IMR-90 (cell line): ENCODE measurements around the gene NADSYN1. TPM values are rescaled to one million over a fixed set of nuclear protein-coding genes. Genes with fewer than 3 reads are reported as not detected.
A peak's percentile ranks its signal among the peaks of the same experiment; 100 is the strongest.

ENCODE experiments used
- ATAC-seq: fragments of 200-7000 bp; cut with Tn5 transposase; 2 replicates; pipeline ENCODE4 v1.9.1; 2020; ENCODE audit warnings: low read depth, mild to moderate bottlenecking, moderate library complexity
- BruUV-seq: library from RNA; stranded (reverse); fragments of 400-500 nt; replicated peaks from 2 replicates; lab custom pipeline; 2021; lab: Mats Ljungman, UMichigan
- CTCF ChIA-PET: fragments of 300-600 bp; formaldehyde crosslinking; extraction: SDS; loops from one replicate; lab custom pipeline; 2021; ENCODE audit warnings: antibody characterized with exemption; lab: Yijun Ruan, JAX
- POLR2A ChIA-PET: fragments of 300-600 bp; sonication (Branson Sonifier 250); formaldehyde crosslinking; loops from one replicate; lab custom pipeline; 2022; ENCODE audit warnings: antibody characterized with exemption; ENCODE audit not compliant: unreplicated experiment; lab: Charles Lee
- DNase-seq: peaks from one replicate; pipeline ENCODE4 v3.0.0; 2013
- H2AFZ ChIP-seq: replicated peaks from 2 replicates; pipeline ENCODE3; 2013; ENCODE audit warnings: low read length, mild to moderate bottlenecking; ENCODE audit not compliant: poor library complexity
- H2AK5ac ChIP-seq: 2 replicates; pipeline ENCODE4 v1.6.1; 2013; ENCODE audit warnings: low read depth, low read length, inconsistent platforms
- H2AK9ac ChIP-seq: replicated peaks from 2 replicates; pipeline ENCODE3; 2013; ENCODE audit warnings: mild to moderate bottlenecking, low read depth, low read length, moderate library complexity; ENCODE audit not compliant: poor library complexity
- H2BK120ac ChIP-seq: 2 replicates; pipeline ENCODE4 v1.6.1; 2013; ENCODE audit warnings: low read depth, low read length, inconsistent platforms
- H2BK15ac ChIP-seq: 3 replicates; pipeline ENCODE4 v1.6.1; 2013; ENCODE audit warnings: low read depth, low read length, inconsistent platforms
- H2BK20ac ChIP-seq: 2 replicates; pipeline ENCODE4 v1.6.1; 2013; ENCODE audit warnings: low read depth, mild to moderate bottlenecking, inconsistent platforms, low read length, moderate library complexity
- H2BK5ac ChIP-seq: 2 replicates; pipeline ENCODE4 v1.6.1; 2013; ENCODE audit warnings: mild to moderate bottlenecking, low read depth, low read length, inconsistent platforms; ENCODE audit not compliant: poor library complexity, severe bottlenecking
- H3K14ac ChIP-seq: replicated peaks from 2 replicates; pipeline ENCODE4 v1.6.1; 2013; ENCODE audit warnings: low read depth, low read length, inconsistent platforms
- H3K18ac ChIP-seq: 2 replicates; pipeline ENCODE4 v1.6.1; 2013; ENCODE audit warnings: low read depth, low read length, control low read depth
- H3K23ac ChIP-seq: 2 replicates; pipeline ENCODE4 v1.6.1; 2013; ENCODE audit warnings: low read depth, low read length, inconsistent platforms
- H3K27ac ChIP-seq: 2 replicates; pipeline ENCODE4 v1.5.1; 2013; ENCODE audit warnings: mild to moderate bottlenecking, control low read depth, low read length; ENCODE audit not compliant: insufficient read depth
- H3K27me3 ChIP-seq: 2 replicates; pipeline ENCODE4 v1.6.1; 2013; ENCODE audit warnings: low read length; ENCODE audit not compliant: control insufficient read depth, insufficient read depth
- H3K36me3 ChIP-seq: 2 replicates; pipeline ENCODE4 v1.6.1; 2013; ENCODE audit warnings: low read length, mixed read lengths; ENCODE audit not compliant: control insufficient read depth, insufficient read depth
- H3K4ac ChIP-seq: 2 replicates; pipeline ENCODE4 v1.6.1; 2013; ENCODE audit warnings: low read depth, low read length, inconsistent platforms
- H3K4me1 ChIP-seq: 2 replicates; pipeline ENCODE4 v1.6.1; 2013; ENCODE audit warnings: low read length, mixed read lengths; ENCODE audit not compliant: control insufficient read depth, insufficient read depth
- H3K4me2 ChIP-seq: 2 replicates; pipeline ENCODE4 v1.6.1; 2013; ENCODE audit warnings: low read depth, mild to moderate bottlenecking, control low read depth, low read length, moderate library complexity
- H3K4me3 ChIP-seq: 2 replicates; pipeline ENCODE4 v1.5.1; 2013; ENCODE audit warnings: low read depth, mild to moderate bottlenecking, control low read depth, low read length, moderate library complexity; ENCODE audit not compliant: insufficient read depth
- H3K56ac ChIP-seq: 2 replicates; pipeline ENCODE4 v1.6.1; 2013; ENCODE audit warnings: low read length, inconsistent platforms; ENCODE audit not compliant: insufficient read depth; ENCODE audit errors: extremely low read depth
- H3K79me1 ChIP-seq, 2 experiments: 2 replicates each; pipeline ENCODE4 v1.6.1; 2013; ENCODE audit warnings: low read length in 2 of 2, inconsistent platforms in 1 of 2, low read depth in 1 of 2
- H3K9ac ChIP-seq: 2 replicates; pipeline ENCODE4 v1.6.1; 2013; ENCODE audit warnings: low read depth, low read length, control low read depth
- H3K9me1 ChIP-seq: 2 replicates; pipeline ENCODE4 v1.6.1; 2013; ENCODE audit warnings: low read length, inconsistent platforms; ENCODE audit not compliant: insufficient read depth
- H3K9me3 ChIP-seq: 2 replicates; pipeline ENCODE4 v1.6.1; 2013; ENCODE audit warnings: low read length; ENCODE audit not compliant: control insufficient read depth, insufficient read depth
- H4K20me1 ChIP-seq: 2 replicates; pipeline ENCODE4 v1.6.1; 2013; ENCODE audit warnings: low read length, inconsistent platforms; ENCODE audit not compliant: insufficient read depth
- H4K5ac ChIP-seq: 2 replicates; pipeline ENCODE4 v1.6.1; 2013; ENCODE audit warnings: mild to moderate bottlenecking, low read depth, low read length, control low read depth
- H4K8ac ChIP-seq, 2 experiments: 2 replicates each; pipeline ENCODE4 v1.6.1; 2013; ENCODE audit warnings: low read depth in 2 of 2, low read length in 2 of 2, control low read depth in 1 of 2, inconsistent platforms in 1 of 2
- H4K91ac ChIP-seq: 2 replicates; pipeline ENCODE4 v1.6.1; 2013; ENCODE audit warnings: low read depth, low read length, inconsistent platforms; ENCODE audit not compliant: insufficient read depth
- CEBPB ChIP-seq: IDR thresholded peaks from 2 replicates; pipeline ENCODE4 v1.6.1; 2012; ENCODE audit warnings: low read depth, low read length, improper control_type of control experiment
- CHD1 ChIP-seq: IDR thresholded peaks from 2 replicates; pipeline ENCODE4 v1.6.1; 2012; ENCODE audit warnings: low read depth, low read length, improper control_type of control experiment
- MAFK ChIP-seq: IDR thresholded peaks from 2 replicates; pipeline ENCODE4 v1.6.1; 2012; ENCODE audit warnings: low read depth, low read length, improper control_type of control experiment
- MAZ ChIP-seq: IDR thresholded peaks from 2 replicates; pipeline ENCODE4 v1.6.1; 2012; ENCODE audit warnings: low read depth, mild to moderate bottlenecking, low read length, improper control_type of control experiment, moderate library complexity, borderline replicate concordance
- NFE2L2 ChIP-seq: fragments of 150-350 bp; IDR thresholded peaks from 2 replicates; pipeline ENCODE4 v1.6.1; 2016; ENCODE audit warnings: low read depth, mild to moderate bottlenecking, low read length
- RAD21 ChIP-seq: IDR thresholded peaks from 2 replicates; pipeline ENCODE4 v1.6.1; 2012; ENCODE audit warnings: low read length, improper control_type of control experiment
- WGBS, 2 experiments: methylation state at CpG; one replicate each; pipeline versions ENCODE4 v1.1.5 to v1.1.7; 2013; ENCODE audit warnings: missing lambda C conversion rate in 2 of 2; ENCODE audit not compliant: insufficient read length in 1 of 2; ENCODE audit errors: extremely low coverage in 2 of 2; 5-methylcytosine and 5-hydroxymethylcytosine counted together
- dilution Hi-C: fragments of 300-500 bp; cut with HindIII; formaldehyde crosslinking; loops from one replicate; pipeline ENCODE4 v1.14.3; 2018; ENCODE audit warnings: low sequenced_read_pairs; ENCODE audit not compliant: unreplicated experiment
- in situ Hi-C: fragments of 300-500 bp; cut with MboI; formaldehyde crosslinking; loops from 3 replicates; pipeline ENCODE4 v1.14.3; 2019; ENCODE audit warnings: low sequenced_read_pairs, inconsistent platforms, mixed read lengths
- intact Hi-C: fragments of 100-400 bp; cut with micrococcal nuclease; formaldehyde crosslinking; loops from 2 replicates; pipeline ENCODE4 v1.10.0; 2022
- polyA plus RNA-seq, 3 experiments: library from polyadenylated mRNA; depleted of rRNA; stranded (reverse); fragments of >200 nt; gene quantifications; 2 replicates each; pipeline ENCODE4 v1.2.3, GENCODE V29; 2012; ENCODE audit warnings: low replicate concordance in 1 of 3
- total RNA-seq: library from RNA; depleted of rRNA; stranded (reverse); fragments of >200 nt; gene quantifications from 2 replicates; pipeline ENCODE4 v1.2.3, GENCODE V29; 2012
- TF ChIP-seq, protein P1 (sequence below): fragments of 150-350 bp; IDR thresholded peaks from 2 replicates; pipeline ENCODE4 v1.6.1; 2016; ENCODE audit warnings: low read depth, mild to moderate bottlenecking, low read length, moderate library complexity, borderline replicate concordance

NADSYN1 gene
- total and polyA plus RNA-seq, 2 of the 4 experiments (the other 2 are of a cell fraction), result 69.5 to 70.4 TPM

- no peak overlapping the region for H2AK5ac ChIP-seq
- H3K4ac ChIP-seq, result no peak overlapping the region
- H3K27ac ChIP-seq, result no peak overlapping the region
- H4K5ac ChIP-seq, result no peak overlapping the region
- H3K9me1 ChIP-seq, result peaks cover 7% of the 10 kb centered on the region; the same call in 1 of the 2 replicates
- H3K9ac ChIP-seq, result no peak overlapping the region
- no peaks in the 10 kb centered on the region for H3K4me1 ChIP-seq
- no peak overlapping the region for H3K4me2 ChIP-seq
- no peak overlapping the region for H2BK20ac ChIP-seq
- no peak overlapping the region for H2BK5ac ChIP-seq
- H3K27me3 ChIP-seq, result no peaks in the 10 kb centered on the region
- H2AK9ac ChIP-seq, result no peak overlapping the region
- no peak overlapping the region for H2AFZ ChIP-seq
- H3K56ac ChIP-seq, result no peak overlapping the region
- H3K23ac ChIP-seq, result no peak overlapping the region
- H3K36me3 ChIP-seq, result peaks cover 61% of the 10 kb centered on the region
- POLR2A ChIA-PET, result no interaction called here
- in situ Hi-C loops, result no loop called here
- dilution Hi-C loops, result no loop called here
- H3K14ac ChIP-seq, result no peak overlapping the region
- no peak for ATAC-seq
- H4K91ac ChIP-seq, result no peak overlapping the region
- BruUV-seq, result no TSS peak
- H4K8ac ChIP-seq, result no peak overlapping the region
- no peaks in the 10 kb centered on the region for H4K20me1 ChIP-seq
- intact Hi-C loops, result no loop called here
- no peaks in the 10 kb centered on the region for H3K79me1 ChIP-seq
- TF ChIP-seq, protein P1, sequence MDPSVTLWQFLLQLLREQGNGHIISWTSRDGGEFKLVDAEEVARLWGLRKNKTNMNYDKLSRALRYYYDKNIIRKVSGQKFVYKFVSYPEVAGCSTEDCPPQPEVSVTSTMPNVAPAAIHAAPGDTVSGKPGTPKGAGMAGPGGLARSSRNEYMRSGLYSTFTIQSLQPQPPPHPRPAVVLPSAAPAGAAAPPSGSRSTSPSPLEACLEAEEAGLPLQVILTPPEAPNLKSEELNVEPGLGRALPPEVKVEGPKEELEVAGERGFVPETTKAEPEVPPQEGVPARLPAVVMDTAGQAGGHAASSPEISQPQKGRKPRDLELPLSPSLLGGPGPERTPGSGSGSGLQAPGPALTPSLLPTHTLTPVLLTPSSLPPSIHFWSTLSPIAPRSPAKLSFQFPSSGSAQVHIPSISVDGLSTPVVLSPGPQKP, result no peak
- TF ChIP-seq MAZ (no peak), NFE2L2 (no peak), CEBPB (no peak), MAFK (no peak), CHD1 (no peak), RAD21 (no peak)
- CTCF ChIA-PET, result no interaction called here
- H3K4me3 ChIP-seq, result no peak overlapping the region
- no peaks in the 10 kb centered on the region for H3K9me3 ChIP-seq
- peak; percentile 8 for DNase-seq
- H3K18ac ChIP-seq, result no peak overlapping the region
- H2BK120ac ChIP-seq, result no peak overlapping the region
- no CpG with 5 or more reads among the region's 13 CpGs for WGBS, 2 experiments
- H2BK15ac ChIP-seq, result no peak overlapping the region
Measured at GRCh38 chr11:71499125-71499524, 46.1 kb downstream of the NADSYN1 start.
